Bronchial epithelial cell (primary cell): ENCODE data around the gene ERICH2. TPM values are rescaled to one million over a fixed set of nuclear protein-coding genes. Genes with fewer than 3 reads are reported as not detected.

ENCODE experiments used
- DNase-seq: peaks from one replicate; pipeline ENCODE4 v3.0.0-alpha.2; 2010; ENCODE audit warnings: low read depth
- FAIRE-seq: peaks from 2 replicates; lab custom pipeline; 2011; peaks lifted over from hg19 to GRCh38; lab: Jason Lieb, UNC
- H3K27me3 ChIP-seq: 2 replicates; pipeline ENCODE4 v1.5.1; 2011; ENCODE audit warnings: low read length; ENCODE audit not compliant: control insufficient read depth, insufficient read depth
- H3K36me3 ChIP-seq: 2 replicates; pipeline ENCODE4 v1.5.1; 2011; ENCODE audit warnings: low read length; ENCODE audit not compliant: control insufficient read depth, insufficient read depth
- H3K4me3 ChIP-seq: 2 replicates; pipeline ENCODE4 v1.5.1; 2011; ENCODE audit warnings: mild to moderate bottlenecking, low read depth, low read length, control low read depth
- CTCF ChIP-seq: IDR thresholded peaks from 2 replicates; pipeline ENCODE4 v1.5.1; 2011; ENCODE audit warnings: mild to moderate bottlenecking, moderate library complexity, low read length, control low read depth, inconsistent platforms; ENCODE audit not compliant: insufficient read depth, severe bottlenecking
- total RNA-seq: library from RNA; depleted of rRNA; stranded (reverse); fragments of >200 nt; gene quantifications from 2 replicates; pipeline ENCODE4 v1.2.1, GENCODE V29; 2014

Gene ERICH2
- total RNA-seq, 1 donor from 2014 or later = 4.7 TPM

GRCh38 chr2:170778900-170779299 is 8.7 kb downstream of the ERICH2 start:
- no peaks in the 10 kb centered on the region for H3K27me3 ChIP-seq
- TF ChIP-seq CTCF = no peak
- no peak overlapping the region for H3K4me3 ChIP-seq

DNA sequence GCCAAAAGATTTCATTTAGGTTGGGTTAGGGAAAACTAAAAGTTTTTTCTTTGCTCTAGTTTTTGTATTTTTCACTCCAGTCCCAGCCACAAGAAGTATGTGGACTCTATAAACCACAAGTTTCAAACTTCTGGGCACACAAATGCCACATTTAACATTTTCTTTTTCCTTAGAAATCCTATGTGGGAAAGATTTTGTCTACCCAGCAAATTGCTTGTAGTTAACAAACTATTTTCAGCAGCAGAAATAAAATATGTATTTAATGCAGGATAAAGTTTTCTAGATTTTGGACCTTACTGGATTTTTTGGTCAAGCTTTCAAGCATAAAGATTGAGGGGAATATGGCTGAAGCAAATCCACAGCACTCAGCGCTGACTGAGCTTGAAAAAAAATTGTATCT is 9.1 kb downstream of the ERICH2 start:
- DNase-seq = no peak
- no peak for TF ChIP-seq CTCF
- Histone ChIP-seq H3K36me3 (no peaks in the 10 kb centered on the region), H3K27me3 (no peaks in the 10 kb centered on the region), H3K4me3 (no peak overlapping the region)
- no peak for FAIRE-seq

More at GRCh38 chr2:170778900-170779299, 8.7 kb downstream of the ERICH2 start:
- DNase-seq = no peak
- no peaks in the 10 kb centered on the region for H3K36me3 ChIP-seq
- no peak for FAIRE-seq

GRCh38 chr2:170782673-170783072 is 12.5 kb downstream of the ERICH2 start:
- no peak for TF ChIP-seq CTCF
- Histone ChIP-seq H3K36me3 (no peaks in the 10 kb centered on the region), H3K4me3 (no peak overlapping the region), H3K27me3 (no peaks in the 10 kb centered on the region)
- DNase-seq (no peak), FAIRE-seq (no peak)

DNA sequence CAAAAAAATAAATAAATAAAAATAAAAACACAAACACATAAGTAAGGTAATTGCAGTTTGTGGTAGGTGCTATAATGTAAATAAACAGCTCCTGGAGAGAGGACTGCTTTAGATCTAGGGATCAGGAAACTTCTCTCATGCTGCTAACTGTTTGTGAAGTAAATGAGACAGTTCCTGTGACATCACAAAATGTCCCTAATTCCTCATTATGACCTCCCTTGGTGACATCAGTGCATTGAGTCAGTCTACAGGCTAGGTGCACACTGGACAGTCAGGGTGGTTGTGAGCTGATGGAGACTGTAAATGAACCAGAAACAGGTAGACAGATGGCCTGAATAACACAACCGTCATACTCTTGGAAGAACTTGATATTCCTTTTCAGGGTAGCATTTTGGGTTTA is 13.4 kb downstream of the ERICH2 start:
- Histone ChIP-seq H3K4me3 (no peak overlapping the region), H3K27me3 (no peaks in the 10 kb centered on the region), H3K36me3 (no peaks in the 10 kb centered on the region)
- DNase-seq (no peak), FAIRE-seq (no peak)
- no peak for TF ChIP-seq CTCF

DNA sequence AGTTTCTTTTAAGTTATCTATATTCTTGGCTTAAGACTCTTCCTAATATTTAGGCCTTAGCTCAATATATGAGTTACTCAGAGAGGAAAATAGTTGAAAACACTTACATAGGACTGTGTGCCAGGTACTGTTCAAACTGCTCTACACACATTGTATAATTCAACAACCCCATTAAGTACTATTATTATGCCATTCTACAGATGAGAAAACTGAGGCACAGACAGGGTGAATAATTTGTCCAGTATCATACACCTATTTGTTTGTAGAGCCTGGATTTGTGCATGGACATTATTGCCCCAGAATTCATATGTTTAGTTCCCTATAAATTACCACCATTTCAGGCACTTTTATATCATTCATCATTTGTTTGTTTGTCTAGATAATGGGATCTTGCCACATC is 28.8 kb downstream of the ERICH2 start:
- no peak overlapping the region for H3K4me3 ChIP-seq
- H3K36me3 ChIP-seq = no peaks in the 10 kb centered on the region
- DNase-seq (no peak), FAIRE-seq (no peak)
- no peak for TF ChIP-seq CTCF
- H3K27me3 ChIP-seq = no peaks in the 10 kb centered on the region

GRCh38 chr2:170806548-170806947 is 36.4 kb downstream of the ERICH2 start:
- TF ChIP-seq CTCF = no peak
- DNase-seq (no peak), FAIRE-seq (no peak)
- Histone ChIP-seq H3K4me3 (no peak overlapping the region), H3K27me3 (no peaks in the 10 kb centered on the region), H3K36me3 (no peaks in the 10 kb centered on the region)
